Skeletal muscle cell (primary cell): ENCODE results near the gene METTL25B.
A peak's percentile ranks its signal among the peaks of the same experiment; 100 is the strongest.
"Not testable (repeated sequence)": the region's sequence is repeated elsewhere in the genome, so short reads cannot be mapped to it uniquely, and the experiment has no call there.

Experiments used
- DNase-seq: peaks from one replicate; pipeline ENCODE4 v3.0.0-alpha.2; 2010; ENCODE audit warnings: low read depth
- H3K4me3 ChIP-seq: 2 replicates; pipeline ENCODE4 v1.5.1; 2011; ENCODE audit warnings: low read depth, mild to moderate bottlenecking, control low read depth, low read length, moderate library complexity

Gene METTL25B

DNA sequence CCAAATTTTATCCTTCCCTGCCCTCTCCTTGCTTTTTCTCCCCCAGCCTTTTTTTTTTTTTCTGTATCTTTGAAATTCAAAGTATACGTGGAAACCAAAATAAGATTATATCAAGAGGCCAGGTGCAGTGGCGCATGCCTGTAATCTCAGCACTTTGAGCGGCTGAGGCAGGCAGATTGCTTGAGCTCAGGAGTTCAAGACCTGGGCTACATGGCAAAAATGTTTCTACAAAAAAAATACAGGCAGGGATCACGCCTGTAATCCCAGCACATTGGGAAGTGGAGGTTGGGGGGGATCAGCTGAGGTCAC is 32.5 kb downstream of the METTL25B start:
- DNase-seq, result no peak
- H3K4me3 ChIP-seq, result no peak overlapping the region

- DNase-seq, H3K4me3 ChIP-seq: not testable (repeated sequence)
Observed at GRCh38 chr1:156765136-156765535, 36.9 kb downstream of the METTL25B start.

GRCh38 chr1:156765666-156766065 is 37.4 kb downstream of the METTL25B start:
- DNase-seq, result no peak
- H3K4me3 ChIP-seq, result no peak overlapping the region

GRCh38 chr1:156766298-156767100 is 38.2 kb downstream of the METTL25B start:
- H3K4me3 ChIP-seq, result peak overlapping the region; percentile 96
- no peak for DNase-seq

- H3K4me3 ChIP-seq, result peak within 1 kb of the TSS; percentile 96
- DNase-seq, result peak; percentile 100
Observed at GRCh38 chr1:156767101-156767878, 39.0 kb downstream of the METTL25B start, which contains the start of gene PRCC. Gene PRCC, plus strand, starts transcription at chr1:156767535. Its CDS starts 237 bp downstream, at chr1:156767772.

DNA sequence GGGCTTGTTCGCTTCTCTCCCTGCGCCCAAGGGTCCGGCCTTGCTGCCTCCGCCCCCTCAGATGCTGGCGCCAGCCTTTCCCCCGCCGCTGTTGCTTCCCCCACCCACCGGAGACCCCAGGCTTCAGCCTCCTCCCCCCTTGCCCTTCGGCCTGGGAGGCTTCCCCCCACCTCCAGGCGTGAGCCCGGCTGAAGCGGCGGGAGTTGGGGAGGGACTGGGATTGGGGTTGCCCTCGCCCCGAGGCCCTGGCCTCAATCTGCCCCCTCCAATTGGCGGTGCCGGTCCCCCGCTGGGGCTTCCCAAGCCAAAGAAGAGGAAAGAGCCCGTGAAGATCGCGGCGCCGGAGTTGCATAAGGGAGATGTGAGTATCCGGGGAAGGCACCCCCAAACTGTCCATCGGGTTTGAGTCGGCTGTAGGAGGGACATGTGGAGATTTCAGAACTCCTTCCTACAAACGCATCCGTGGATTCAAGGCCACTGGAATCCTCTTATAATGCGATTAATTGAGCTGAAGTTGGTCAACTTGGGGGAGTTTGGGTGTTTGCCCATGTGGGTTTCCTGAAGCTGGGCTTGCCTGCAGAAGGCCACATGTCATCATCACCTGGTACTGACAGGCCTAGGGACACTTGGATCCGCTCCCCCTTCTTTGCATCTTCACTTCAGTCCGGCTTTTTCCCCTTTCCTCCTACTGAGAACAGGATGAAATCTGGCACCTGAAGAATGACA is 39.8 kb downstream of the METTL25B start:
- DNase-seq, result no peak
- peak overlapping the region; percentile 96 for H3K4me3 ChIP-seq

DNA sequence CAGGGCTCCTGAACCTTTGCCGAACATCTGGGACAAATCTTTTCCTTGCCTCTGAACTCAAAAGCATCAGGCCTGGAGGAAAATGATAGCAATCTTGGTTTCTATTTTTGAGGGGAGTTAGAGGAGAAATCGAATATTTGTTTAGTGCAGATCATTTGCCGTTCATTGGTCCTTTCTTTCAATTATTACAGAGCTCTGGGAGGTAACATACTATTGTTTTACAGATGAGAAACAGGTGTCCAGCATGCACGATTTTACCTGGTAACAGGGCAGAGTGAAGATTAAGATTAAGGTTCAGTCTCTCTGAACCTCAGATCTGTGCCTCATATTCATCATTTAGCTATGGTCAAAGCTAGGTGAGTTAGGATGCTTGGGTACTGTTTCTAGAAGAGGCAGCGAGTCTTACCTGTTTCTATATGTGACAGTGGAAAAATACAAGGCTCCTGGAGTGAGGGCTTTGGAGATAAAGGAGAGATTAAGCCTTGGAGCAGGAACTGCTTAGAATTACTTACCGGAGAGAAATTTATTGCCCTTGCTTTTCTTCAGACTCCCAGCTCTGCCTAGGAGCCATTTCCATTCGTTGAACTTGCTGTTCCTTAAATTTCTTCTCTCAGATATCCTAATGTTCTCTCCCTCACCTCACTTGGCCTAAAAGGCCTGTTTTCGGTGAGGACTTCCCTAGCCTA is 40.5 kb downstream of the METTL25B start:
- peak overlapping the region; percentile 96 for H3K4me3 ChIP-seq

GRCh38 chr1:156772222-156772621 is 44.0 kb downstream of the METTL25B start:
- DNase-seq, result no peak
- H3K4me3 ChIP-seq, result no peak overlapping the region

More for the DNA sequence above, 40.5 kb downstream of the METTL25B start:
- DNase-seq, result no peak

DNA sequence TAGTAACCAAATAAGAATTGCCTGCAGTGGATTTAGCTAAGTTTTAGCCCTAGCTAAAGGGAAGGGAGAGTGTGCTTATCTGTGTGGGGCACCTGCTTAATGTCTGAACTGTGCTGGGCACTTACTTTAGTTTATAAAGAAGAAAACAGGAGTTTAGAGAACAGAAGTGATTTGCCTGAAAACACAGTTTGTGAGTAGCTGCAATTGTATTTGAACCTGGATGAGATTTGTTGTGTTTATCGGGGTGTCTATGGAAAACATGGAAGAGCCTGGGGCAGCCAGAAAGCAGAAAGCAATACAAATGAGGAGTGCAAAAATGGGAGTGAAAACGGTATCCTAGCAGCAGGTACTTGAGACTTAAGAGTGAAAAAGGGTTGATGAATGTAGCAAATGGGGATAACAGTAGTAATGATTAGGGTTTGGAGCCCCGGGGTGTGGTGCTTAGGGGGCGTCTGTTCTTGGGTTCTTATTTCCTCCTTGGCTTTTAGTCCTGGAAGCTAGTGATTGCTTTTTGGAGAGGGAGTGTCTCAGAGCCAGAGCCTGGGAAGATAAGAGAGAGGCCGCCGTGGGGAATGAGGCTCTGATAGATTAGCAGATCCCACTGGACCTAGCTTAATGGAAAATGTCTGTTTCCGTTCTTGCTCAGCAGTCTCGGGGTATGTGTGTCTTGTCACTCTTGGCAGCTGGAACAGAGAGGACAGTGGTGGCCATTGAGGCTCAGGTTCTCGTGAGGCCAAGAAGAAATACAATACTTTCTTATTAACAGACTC is 44.6 kb downstream of the METTL25B start:
- DNase-seq, result no peak
- H3K4me3 ChIP-seq, result no peak overlapping the region

DNA sequence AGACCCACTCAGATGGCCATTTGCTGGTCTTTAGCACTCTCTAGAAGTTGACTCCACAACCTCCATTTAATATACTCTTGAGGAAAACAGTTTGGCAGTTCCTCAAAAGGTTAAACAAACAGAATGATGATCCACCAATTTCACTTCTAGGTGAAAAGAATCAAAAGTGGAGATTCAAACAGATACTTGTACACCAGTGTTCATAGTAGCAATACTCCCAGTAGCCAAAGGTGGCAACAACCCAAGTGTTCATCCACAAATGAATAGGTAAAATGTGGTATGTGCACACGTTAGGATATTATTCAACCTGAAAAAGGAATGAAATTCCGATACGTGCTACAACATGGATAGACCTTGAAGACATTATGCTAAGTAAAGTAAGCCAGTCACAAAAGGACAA is 45.3 kb downstream of the METTL25B start:
- no peak for DNase-seq
- H3K4me3 ChIP-seq, result no peak overlapping the region

GRCh38 chr1:156775799-156776198 is 47.5 kb downstream of the METTL25B start:
- H3K4me3 ChIP-seq, result no peak overlapping the region
- DNase-seq, result no peak

DNA sequence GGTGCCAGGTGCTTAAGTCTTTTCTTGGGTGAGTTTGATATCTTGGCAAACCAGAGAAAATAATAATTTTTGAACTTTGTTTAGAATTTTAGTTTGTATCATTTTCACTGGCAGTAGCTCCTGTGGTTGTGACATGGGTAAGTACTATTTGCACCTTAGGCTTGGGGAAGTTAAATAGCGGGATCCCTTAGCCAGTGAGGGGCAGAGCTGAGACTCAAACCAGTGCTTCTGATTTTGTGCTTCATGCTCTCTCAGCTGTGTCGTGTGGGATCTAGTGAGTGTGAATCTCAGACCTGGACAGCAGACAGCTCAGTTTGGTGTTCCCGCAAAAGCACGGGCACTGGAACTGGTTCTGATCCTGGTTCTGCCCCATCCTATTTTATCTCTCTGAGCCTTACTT is 48.7 kb downstream of the METTL25B start:
- no peak overlapping the region for H3K4me3 ChIP-seq
- DNase-seq, result no peak

DNA sequence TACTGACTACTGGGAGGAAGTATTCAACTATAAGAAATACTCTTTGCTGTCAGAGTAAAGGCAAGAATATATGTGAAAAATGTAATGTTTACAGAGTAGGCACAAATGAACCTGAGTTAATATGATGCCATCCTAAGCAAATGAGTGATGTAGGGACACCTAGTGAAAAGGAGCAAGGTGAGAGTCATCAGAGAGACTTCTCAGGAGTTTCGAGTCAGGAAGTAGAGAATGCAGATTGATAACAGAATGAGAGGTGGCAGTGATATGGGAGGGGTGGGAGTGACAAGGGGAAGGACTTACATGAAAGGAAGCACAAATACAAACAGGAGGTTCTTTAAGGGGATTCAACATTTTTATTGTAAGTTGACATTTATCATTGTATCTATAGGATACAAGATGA is 49.3 kb downstream of the METTL25B start:
- no peak for DNase-seq
- no peak overlapping the region for H3K4me3 ChIP-seq

DNA sequence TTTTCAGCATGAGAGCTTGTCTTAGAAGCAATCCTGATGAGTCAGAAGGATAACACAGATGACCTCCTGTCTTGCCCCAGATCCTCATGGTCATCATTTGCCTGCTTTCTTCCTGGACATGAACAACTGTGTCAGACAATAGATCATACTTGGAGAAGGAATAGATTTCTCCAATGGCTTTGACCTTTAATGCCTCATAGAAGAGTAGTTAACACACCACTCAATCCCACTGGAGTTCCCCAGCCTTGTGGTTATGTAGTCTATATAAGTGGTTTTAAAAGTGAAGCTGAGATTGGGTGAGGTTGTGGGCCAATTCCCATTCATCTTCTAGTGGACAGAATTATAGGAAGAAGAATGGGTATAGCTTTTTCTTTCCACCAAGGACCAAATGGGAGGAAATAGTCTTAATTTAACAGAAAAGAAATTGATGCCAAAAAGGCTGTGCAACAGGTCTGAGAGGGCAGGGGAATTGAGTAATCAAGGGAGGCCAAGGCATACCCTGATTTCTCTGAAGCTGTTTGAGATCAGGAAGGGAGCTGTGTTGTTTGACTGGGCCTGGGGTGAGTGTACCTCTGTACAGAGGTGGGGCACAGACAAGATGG is 53.4 kb downstream of the METTL25B start:
- peak; percentile 41 for DNase-seq
- H3K4me3 ChIP-seq, result no peak overlapping the region

- H3K4me3 ChIP-seq, result no peak overlapping the region
- DNase-seq, result no peak
Observed at GRCh38 chr1:156785458-156785857, 57.2 kb downstream of the METTL25B start.
